ENCODE results near the gene MAP3K14. TPM values are rescaled to one million over a fixed set of nuclear protein-coding genes. Genes with fewer than 3 reads are reported as not detected.

MAP3K14 gene
- total RNA-seq, 1 experiment from 2014 or later = 3.0 TPM

DNA sequence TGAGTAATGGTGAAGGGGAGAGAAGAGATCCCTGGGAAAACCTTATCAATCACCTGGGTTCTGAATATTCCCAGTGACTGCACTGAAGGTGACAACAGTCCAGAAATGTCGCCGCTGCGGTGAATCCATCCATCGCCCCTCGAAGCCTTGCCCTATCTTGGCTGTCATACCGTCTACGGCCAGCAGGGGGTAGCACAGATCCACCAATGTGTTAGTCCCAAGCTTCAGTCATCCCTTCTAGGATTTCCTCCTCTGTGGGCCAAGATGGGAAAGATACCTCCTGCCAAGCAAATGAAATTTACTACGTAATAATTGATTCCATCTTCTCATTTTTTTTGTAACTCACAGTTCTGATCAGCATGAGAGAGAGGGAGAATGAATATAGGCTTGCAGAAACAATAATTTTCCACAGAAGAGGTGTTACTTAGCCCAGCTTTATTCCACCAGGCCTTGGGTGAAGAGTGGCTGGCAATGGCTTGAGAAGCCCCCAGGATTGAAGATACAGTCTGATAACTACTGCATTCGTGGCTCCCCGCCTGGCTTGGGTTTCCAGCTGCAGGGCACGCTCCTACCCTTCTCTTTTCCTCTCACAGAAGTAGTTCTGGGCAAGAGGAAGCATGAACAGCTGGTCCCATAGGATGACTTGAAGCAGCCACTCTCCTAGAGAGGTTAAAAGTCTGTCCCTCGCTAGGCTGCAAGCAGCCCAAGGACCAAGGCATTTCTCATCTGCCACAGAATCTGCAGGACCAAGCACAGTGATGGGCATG lies 97.7 kb downstream of the MAP3K14 start:
- peaks cover 4% of the 10 kb centered on the region for H3K27me3 ChIP-seq (replicated peaks; ENCODE audit: insufficient read depth, low read depth, low read length, poor library complexity)
- no peaks in the 10 kb centered on the region for H3K9me3 ChIP-seq (ENCODE audit: low read depth, low read length, poor library complexity, severe bottlenecking)
- DNase-seq (ENCODE audit: low spot score) = peak; percentile 79
- BruUV-seq (replicated peaks) = no TSS peak
- intact Hi-C loops (cut with micrococcal nuclease; ENCODE audit: unreplicated experiment) = loop anchor here (1.0 kb wide), 1 partner anchor 166 kb away; no protein-coding TSS in a partner anchor
- no peak overlapping the region for H3K27ac ChIP-seq (ENCODE audit: low read depth, low read length, poor library complexity, severe bottlenecking)
- H3K36me3 ChIP-seq (ENCODE audit: insufficient read depth, low read length, poor library complexity, severe bottlenecking) = no peaks in the 10 kb centered on the region
- ChIA-PET POLR2A (ENCODE audit: low non-redundant PET) (no interaction called here), CTCF (interaction anchor here (0.5 to 1.9 kb wide), 9 partner anchors 16 to 248 kb away, joined by 3 to 8 read pairs (median 4); partner anchors contain the start of gene ACBD4)
- TF ChIP-seq, protein P1, sequence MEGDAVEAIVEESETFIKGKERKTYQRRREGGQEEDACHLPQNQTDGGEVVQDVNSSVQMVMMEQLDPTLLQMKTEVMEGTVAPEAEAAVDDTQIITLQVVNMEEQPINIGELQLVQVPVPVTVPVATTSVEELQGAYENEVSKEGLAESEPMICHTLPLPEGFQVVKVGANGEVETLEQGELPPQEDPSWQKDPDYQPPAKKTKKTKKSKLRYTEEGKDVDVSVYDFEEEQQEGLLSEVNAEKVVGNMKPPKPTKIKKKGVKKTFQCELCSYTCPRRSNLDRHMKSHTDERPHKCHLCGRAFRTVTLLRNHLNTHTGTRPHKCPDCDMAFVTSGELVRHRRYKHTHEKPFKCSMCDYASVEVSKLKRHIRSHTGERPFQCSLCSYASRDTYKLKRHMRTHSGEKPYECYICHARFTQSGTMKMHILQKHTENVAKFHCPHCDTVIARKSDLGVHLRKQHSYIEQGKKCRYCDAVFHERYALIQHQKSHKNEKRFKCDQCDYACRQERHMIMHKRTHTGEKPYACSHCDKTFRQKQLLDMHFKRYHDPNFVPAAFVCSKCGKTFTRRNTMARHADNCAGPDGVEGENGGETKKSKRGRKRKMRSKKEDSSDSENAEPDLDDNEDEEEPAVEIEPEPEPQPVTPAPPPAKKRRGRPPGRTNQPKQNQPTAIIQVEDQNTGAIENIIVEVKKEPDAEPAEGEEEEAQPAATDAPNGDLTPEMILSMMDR (conservative IDR thresholded peaks at IDR 0.05; ENCODE audit: low read depth, low read length) = peak; percentile 74
- no peak for TF ChIP-seq EZH2 (IDR thresholded peaks at IDR 0.05; ENCODE audit: borderline replicate concordance, low read depth, low read length, poor library complexity, severe bottlenecking)
- H3K4me1 ChIP-seq (ENCODE audit: insufficient read depth, low read length, poor library complexity, severe bottlenecking) = peaks cover 4% of the 10 kb centered on the region
- H3K4me3 ChIP-seq (ENCODE audit: low read depth, low read length, poor library complexity, severe bottlenecking) = no peak overlapping the region

Other genes starting within 250 kb of the MAP3K14 start
- gene PLCD3, start 184.5 kb downstream of the MAP3K14 start, total RNA-seq (2021) = 12.0 and 18.5 TPM in 2 replicates
- gene ACBD4, start 181.3 kb downstream of the MAP3K14 start, total RNA-seq (2021) = 1.4 and 4.2 TPM in 2 replicates
- gene HEXIM1, start 168.5 kb downstream of the MAP3K14 start, total RNA-seq (2021) = 21.2 and 22.1 TPM in 2 replicates
- gene HEXIM2, start 155.1 kb downstream of the MAP3K14 start, total RNA-seq (2021) = 4.6 and 4.8 TPM in 2 replicates
- gene FMNL1, start 95.1 kb downstream of the MAP3K14 start, total RNA-seq (2021) = 1.0 and 1.4 TPM in 2 replicates
- gene SPATA32, start 54.9 kb downstream of the MAP3K14 start, total RNA-seq (2021) = 0.22 TPM in 1 of 2 replicates, not detected in the other
- 0.17 TPM in 2 replicates for gene ARHGAP27, start 115.8 kb upstream of the MAP3K14 start, total RNA-seq (2021)
- 11.9 and 13.0 TPM in 2 replicates for gene PLEKHM1, start 173.7 kb upstream of the MAP3K14 start, total RNA-seq (2021)

Measured in A673 (cell line).